ENCODE data around the gene FMNL2. TPM values are rescaled to one million over a fixed set of nuclear protein-coding genes. Genes with fewer than 3 reads are reported as not detected.

FMNL2 gene
- total and polyA plus RNA-seq, 2 of the 4 experiments (the other 2 are of a cell fraction) = 10.9 to 11.4 TPM

DNA sequence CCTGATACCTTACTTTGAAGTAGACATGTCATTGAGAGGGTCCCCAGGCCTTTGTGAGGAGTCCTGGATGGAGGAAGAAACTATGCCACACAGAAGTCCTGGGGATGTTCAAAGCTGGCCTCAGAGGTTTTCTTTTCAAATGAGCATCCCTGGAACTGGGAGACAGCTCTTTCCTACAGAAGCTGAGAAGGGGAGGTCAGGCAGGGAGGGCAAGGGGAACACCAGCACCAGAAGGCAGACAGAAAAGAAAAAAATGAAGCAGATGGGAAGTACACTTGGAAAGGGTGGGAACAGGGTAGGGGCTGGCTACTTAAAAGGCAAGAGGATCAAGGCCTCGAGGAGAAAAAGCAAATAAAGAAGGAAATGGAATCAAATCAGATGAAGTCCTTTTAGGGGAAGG lies 120.0 kb downstream of the FMNL2 start:
- Histone ChIP-seq H4K91ac (ENCODE audit: insufficient read depth, low read depth, low read length) (no peak overlapping the region), H2BK120ac (ENCODE audit: low read depth, low read length) (no peak overlapping the region), H3K36me3 (ENCODE audit: control insufficient read depth, insufficient read depth, low read length) (no peaks in the 10 kb centered on the region), H2AFZ (replicated peaks; ENCODE audit: low read length, poor library complexity) (no peak overlapping the region), H3K56ac (ENCODE audit: extremely low read depth, insufficient read depth, low read length) (no peak overlapping the region), H3K27me3 (ENCODE audit: control insufficient read depth, insufficient read depth, low read length) (no peaks in the 10 kb centered on the region), H3K4ac (ENCODE audit: low read depth, low read length) (no peak overlapping the region; the same call in 1 of the 2 replicates), H2BK5ac (ENCODE audit: low read depth, low read length, poor library complexity, severe bottlenecking) (no peak overlapping the region), H3K9me1 (ENCODE audit: insufficient read depth, low read length) (no peaks in the 10 kb centered on the region), H3K23ac (ENCODE audit: low read depth, low read length) (no peak overlapping the region), H2BK15ac (ENCODE audit: low read depth, low read length) (no peak overlapping the region; the same call in 2 of the 3 replicates), H3K9me3 (ENCODE audit: control insufficient read depth, insufficient read depth, low read length) (no peaks in the 10 kb centered on the region), H2AK5ac (ENCODE audit: low read depth, low read length) (no peak overlapping the region), H3K79me1 (ENCODE audit: low read depth in 1 of 2, low read length in 2 of 2) (peaks cover 0 to 7% of the 10 kb centered on the region in 2 experiments; a peak in 1 of 4 replicates), H4K8ac (ENCODE audit: low read depth in 2 of 2, low read length in 2 of 2) (no peak overlapping the region), H2BK20ac (ENCODE audit: low read depth, low read length) (no peak overlapping the region), H3K27ac (ENCODE audit: insufficient read depth, low read length) (no peak overlapping the region), H3K18ac (ENCODE audit: low read depth, low read length) (no peak overlapping the region), H3K14ac (replicated peaks; ENCODE audit: low read depth, low read length) (no peak overlapping the region), H3K9ac (ENCODE audit: low read depth, low read length) (no peak overlapping the region), H2AK9ac (replicated peaks; ENCODE audit: low read depth, low read length, poor library complexity) (no peak overlapping the region), H3K4me3 (ENCODE audit: insufficient read depth, low read depth, low read length) (no peak overlapping the region), H3K4me2 (ENCODE audit: low read depth, low read length) (no peak overlapping the region), H4K5ac (ENCODE audit: low read depth, low read length) (no peak overlapping the region), H3K4me1 (ENCODE audit: control insufficient read depth, insufficient read depth, low read length) (no peaks in the 10 kb centered on the region), H4K20me1 (ENCODE audit: insufficient read depth, low read length) (peaks cover 6% of the 10 kb centered on the region; the same call in 1 of the 2 replicates)
- no peak for ATAC-seq (ENCODE audit: low read depth)
- dilution Hi-C loops (cut with HindIII; ENCODE audit: low sequenced_read_pairs, unreplicated experiment) = no loop called here
- ChIA-PET CTCF (no interaction called here), POLR2A (ENCODE audit: unreplicated experiment) (no interaction called here)
- BruUV-seq (replicated peaks) = no TSS peak
- in situ Hi-C loops (cut with MboI; ENCODE audit: low sequenced_read_pairs) = no loop called here
- 60% methylated on average over 1 of the region's 1 CpG; no CpG with 5 or more reads in 1 of the 2 experiments for WGBS, 2 experiments (ENCODE audit: extremely low coverage in 2 of 2, insufficient read length in 1 of 2)
- DNase-seq = no peak
- TF ChIP-seq CEBPB (IDR thresholded peaks at IDR 0.05; ENCODE audit: low read depth, low read length) = no peak
- TF ChIP-seq RAD21 (IDR thresholded peaks at IDR 0.05; ENCODE audit: low read length) = no peak
- intact Hi-C loops (cut with micrococcal nuclease) = no loop called here

All from IMR-90 (cell line).